ENCODE data around the gene HMMR.

The HMMR gene

DNA sequence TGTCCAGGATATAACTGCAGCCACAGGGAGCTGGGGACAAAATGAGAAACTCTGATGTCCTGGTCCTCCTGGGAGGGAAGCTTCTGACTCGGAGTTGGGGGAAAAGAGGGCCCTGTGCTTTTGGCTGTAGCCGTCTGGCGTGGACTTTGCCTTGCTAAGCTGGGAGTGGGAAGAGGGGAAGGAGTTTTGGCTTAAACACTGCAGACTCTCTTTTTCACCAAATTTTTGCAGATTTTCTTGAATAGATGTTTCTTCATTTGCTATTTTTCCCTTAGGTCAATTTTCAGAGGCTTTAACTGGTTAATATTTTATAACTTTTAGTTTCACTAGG, 29.3 kb downstream of the HMMR start:
- TF ChIP-seq GATA2 (IDR thresholded peaks at IDR 0.05; ENCODE audit: low read depth, low read length): no peak
- TF ChIP-seq GATA3 (IDR thresholded peaks at IDR 0.05; ENCODE audit: low read depth, low read length): no peak

- no peak for TF ChIP-seq GATA2 (IDR thresholded peaks at IDR 0.05; ENCODE audit: low read depth, low read length)
- no peak for TF ChIP-seq GATA3 (IDR thresholded peaks at IDR 0.05; ENCODE audit: low read depth, low read length)
Measured at GRCh38 chr5:163496286-163496685, 35.9 kb downstream of the HMMR start.

DNA sequence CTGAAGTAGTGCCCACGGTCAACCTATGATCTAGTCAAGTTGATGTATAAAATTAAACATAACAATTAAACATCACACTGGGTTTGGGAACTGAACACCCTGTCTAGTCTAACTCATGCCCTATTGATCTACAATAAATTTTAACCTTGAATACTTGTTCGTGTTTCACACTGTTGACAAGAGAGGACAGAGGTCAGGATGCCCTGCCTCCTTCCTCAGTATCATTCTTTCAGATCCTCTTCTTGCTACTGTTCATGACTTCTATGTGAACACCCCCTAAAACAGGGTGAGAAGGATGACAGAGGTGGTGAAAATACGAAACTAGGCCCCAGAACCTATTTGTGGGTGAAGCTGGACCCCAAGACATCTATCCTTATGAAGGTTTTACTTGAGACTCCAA, 36.9 kb downstream of the HMMR start:
- TF ChIP-seq GATA3 (IDR thresholded peaks at IDR 0.05; ENCODE audit: low read depth, low read length) (no peak), GATA2 (IDR thresholded peaks at IDR 0.05; ENCODE audit: low read depth, low read length) (no peak)

- TF ChIP-seq GATA2 (IDR thresholded peaks at IDR 0.05; ENCODE audit: low read depth, low read length) (no peak), GATA3 (IDR thresholded peaks at IDR 0.05; ENCODE audit: low read depth, low read length) (no peak)
Measured at GRCh38 chr5:163498886-163499285, 38.5 kb downstream of the HMMR start.

GRCh38 chr5:163502521-163502920, 42.1 kb downstream of the HMMR start:
- TF ChIP-seq GATA3 (IDR thresholded peaks at IDR 0.05; ENCODE audit: low read depth, low read length) (no peak), GATA2 (IDR thresholded peaks at IDR 0.05; ENCODE audit: low read depth, low read length) (no peak)

- TF ChIP-seq GATA2 (IDR thresholded peaks at IDR 0.05; ENCODE audit: low read depth, low read length) (no peak), GATA3 (IDR thresholded peaks at IDR 0.05; ENCODE audit: low read depth, low read length) (no peak)
Measured at GRCh38 chr5:163503106-163504078, 43.0 kb downstream of the HMMR start.

GRCh38 chr5:163504079-163504931, 43.9 kb downstream of the HMMR start:
- TF ChIP-seq GATA3 (IDR thresholded peaks at IDR 0.05; ENCODE audit: low read depth, low read length) (no peak), GATA2 (IDR thresholded peaks at IDR 0.05; ENCODE audit: low read depth, low read length) (no peak)

- no peak for TF ChIP-seq GATA3 (IDR thresholded peaks at IDR 0.05; ENCODE audit: low read depth, low read length)
- TF ChIP-seq GATA2 (IDR thresholded peaks at IDR 0.05; ENCODE audit: low read depth, low read length): no peak
Measured at GRCh38 chr5:163505049-163505367, 44.6 kb downstream of the HMMR start.

GRCh38 chr5:163505368-163506094, 45.1 kb downstream of the HMMR start, which contains the start of gene MAT2B:
MAT2B (plus strand) TSS chr5:163505619; CDS start chr5:163505687, 68 bp downstream.
- TF ChIP-seq GATA2 (IDR thresholded peaks at IDR 0.05; ENCODE audit: low read depth, low read length) (no peak), GATA3 (IDR thresholded peaks at IDR 0.05; ENCODE audit: low read depth, low read length) (no peak)

- TF ChIP-seq GATA3 (IDR thresholded peaks at IDR 0.05; ENCODE audit: low read depth, low read length) (no peak), GATA2 (IDR thresholded peaks at IDR 0.05; ENCODE audit: low read depth, low read length) (no peak)
Measured at GRCh38 chr5:163506095-163506457, 45.6 kb downstream of the HMMR start.

DNA sequence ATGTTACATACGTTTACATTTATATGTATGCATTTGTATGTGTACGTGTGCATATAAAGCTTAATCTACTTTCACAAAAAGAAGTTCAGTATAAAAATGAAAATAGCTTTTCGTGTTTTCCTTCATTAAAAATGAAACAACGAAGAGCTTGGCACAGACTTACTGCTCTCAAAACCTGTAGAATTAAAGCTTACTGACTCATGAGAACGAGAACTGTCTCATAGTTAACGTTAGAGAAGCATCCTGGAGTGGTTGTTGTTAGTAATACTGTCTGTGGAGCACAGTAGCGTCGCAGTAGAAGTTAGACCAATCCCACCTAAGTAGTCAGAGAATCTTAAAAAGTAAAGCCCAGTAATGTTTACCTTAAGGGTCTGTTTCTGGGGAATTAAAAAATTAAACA, 46.3 kb downstream of the HMMR start:
- no peak for TF ChIP-seq GATA3 (IDR thresholded peaks at IDR 0.05; ENCODE audit: low read depth, low read length)
- no peak for TF ChIP-seq GATA2 (IDR thresholded peaks at IDR 0.05; ENCODE audit: low read depth, low read length)

DNA sequence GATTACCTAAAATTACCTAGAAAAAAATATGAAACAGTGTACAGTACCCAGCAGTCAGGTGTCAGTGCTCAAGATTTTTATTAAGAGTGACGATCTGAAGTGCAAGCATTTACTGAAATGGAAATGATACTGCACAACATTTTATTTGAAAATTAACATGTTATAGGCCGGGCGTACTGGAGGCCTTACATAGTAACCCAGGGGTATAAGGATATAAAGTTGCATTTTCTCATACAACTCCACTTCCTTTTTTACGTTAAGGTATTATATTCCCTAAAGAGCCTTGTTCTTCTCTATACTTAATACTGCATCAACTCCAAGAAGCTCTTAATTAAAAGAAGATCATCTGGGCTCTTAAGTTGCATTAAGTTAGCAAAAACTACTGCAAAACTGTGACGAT, 48.3 kb downstream of the HMMR start:
- TF ChIP-seq GATA2 (IDR thresholded peaks at IDR 0.05; ENCODE audit: low read depth, low read length) (no peak), GATA3 (IDR thresholded peaks at IDR 0.05; ENCODE audit: low read depth, low read length) (no peak)

DNA sequence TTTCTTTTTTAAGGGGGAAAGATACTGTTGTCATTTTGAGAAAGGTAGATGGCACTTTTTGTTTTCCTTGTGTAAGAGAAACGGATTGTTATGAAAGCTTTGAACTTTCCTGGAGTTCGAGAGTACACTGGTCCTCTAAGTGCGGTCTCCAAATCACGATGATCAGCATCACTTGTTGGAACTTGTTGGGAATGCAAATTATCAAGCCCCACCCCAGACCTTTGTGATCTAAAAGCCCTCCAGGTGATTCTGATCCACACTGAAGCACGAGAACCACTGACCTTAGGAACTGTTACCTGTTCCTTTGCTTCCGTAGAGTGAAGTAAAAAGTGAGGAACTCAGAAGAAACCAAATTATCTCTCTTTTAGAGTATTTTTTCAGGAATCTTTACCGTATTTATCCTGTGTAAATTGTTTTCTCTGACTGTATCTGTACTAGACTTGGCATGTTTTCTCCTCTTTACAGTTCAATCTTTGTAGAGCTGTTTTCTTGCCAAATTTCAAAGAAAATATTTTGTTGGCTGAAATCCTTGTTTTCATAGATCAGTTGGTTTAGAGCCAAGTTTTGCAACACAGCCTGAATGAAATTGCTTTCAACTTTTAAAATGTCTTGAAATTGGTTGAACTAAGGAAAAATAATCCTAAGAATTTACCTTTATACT, 49.0 kb downstream of the HMMR start:
- TF ChIP-seq GATA2 (IDR thresholded peaks at IDR 0.05; ENCODE audit: low read depth, low read length) (no peak), GATA3 (IDR thresholded peaks at IDR 0.05; ENCODE audit: low read depth, low read length) (no peak)

DNA sequence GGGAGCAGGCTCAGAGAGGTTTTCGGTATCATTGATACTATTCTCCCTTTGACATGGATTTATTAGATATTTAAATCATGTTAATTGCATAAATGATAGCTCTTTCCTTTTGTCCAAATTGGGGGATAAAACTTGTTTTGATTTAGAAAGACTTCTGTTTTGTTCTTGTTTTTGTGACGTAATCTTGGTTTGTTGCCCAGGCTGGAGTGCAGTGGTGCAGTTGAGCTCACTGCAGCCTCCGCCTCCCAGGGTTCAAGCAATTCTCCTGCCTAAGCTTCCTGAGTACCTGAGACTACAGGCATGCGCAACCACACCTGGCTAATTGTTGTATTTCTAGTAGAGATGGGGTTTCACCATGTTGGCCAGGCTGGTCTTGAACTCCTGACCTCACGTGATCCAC, 52.1 kb downstream of the HMMR start:
- TF ChIP-seq GATA2 (IDR thresholded peaks at IDR 0.05; ENCODE audit: low read depth, low read length) (no peak), GATA3 (IDR thresholded peaks at IDR 0.05; ENCODE audit: low read depth, low read length) (no peak)

Data from SH-SY5Y (cell line).